WERI-Rb-1 (cell line): Measurements from ENCODE around the gene FRMPD2.

Experiments used
- DNase-seq: peaks from one replicate; pipeline ENCODE4 v3.0.0-alpha.2; 2020
- H3K27ac ChIP-seq: fragments of 250-450 bp; sonication (Bioruptor Pico); 2 replicates; pipeline ENCODE4 v1.5.1; 2020; ENCODE audit warnings: mild to moderate bottlenecking, moderate library complexity
- H3K27me3 ChIP-seq: fragments of 250-450 bp; sonication (Bioruptor Pico); 2 replicates; pipeline ENCODE4 v1.5.1; 2021; ENCODE audit warnings: mild to moderate bottlenecking, low read depth, moderate library complexity; ENCODE audit not compliant: insufficient read depth, severe bottlenecking
- H3K36me3 ChIP-seq: fragments of 250-450 bp; sonication (Bioruptor Pico); 2 replicates; pipeline ENCODE4 v1.5.1; 2020; ENCODE audit warnings: mild to moderate bottlenecking, moderate library complexity
- H3K4me3 ChIP-seq: 2 replicates; pipeline ENCODE4 v1.5.1; 2011; ENCODE audit warnings: low read depth, mild to moderate bottlenecking, control low read depth, low read length
- H3K9me3 ChIP-seq: fragments of 250-450 bp; sonication (Bioruptor Pico); 2 replicates; pipeline ENCODE4 v1.5.1; 2021; ENCODE audit warnings: mild to moderate bottlenecking, moderate library complexity; ENCODE audit not compliant: severe bottlenecking
- TF ChIP-seq, protein P1 (sequence below): IDR thresholded peaks from 2 replicates; pipeline ENCODE4 v1.5.1; 2011; ENCODE audit warnings: low read depth, mild to moderate bottlenecking, control low read depth, inconsistent platforms, low read length

The FRMPD2 gene

GRCh38 chr10:48239618-48240017 is 34.9 kb downstream of the FRMPD2 start:
- no peaks in the 10 kb centered on the region for H3K36me3 ChIP-seq
- H3K27me3 ChIP-seq: no peaks in the 10 kb centered on the region
- no peak overlapping the region for H3K27ac ChIP-seq
- no peaks in the 10 kb centered on the region for H3K9me3 ChIP-seq
- no peak overlapping the region for H3K4me3 ChIP-seq
- DNase-seq: no peak
- TF ChIP-seq, protein P1, sequence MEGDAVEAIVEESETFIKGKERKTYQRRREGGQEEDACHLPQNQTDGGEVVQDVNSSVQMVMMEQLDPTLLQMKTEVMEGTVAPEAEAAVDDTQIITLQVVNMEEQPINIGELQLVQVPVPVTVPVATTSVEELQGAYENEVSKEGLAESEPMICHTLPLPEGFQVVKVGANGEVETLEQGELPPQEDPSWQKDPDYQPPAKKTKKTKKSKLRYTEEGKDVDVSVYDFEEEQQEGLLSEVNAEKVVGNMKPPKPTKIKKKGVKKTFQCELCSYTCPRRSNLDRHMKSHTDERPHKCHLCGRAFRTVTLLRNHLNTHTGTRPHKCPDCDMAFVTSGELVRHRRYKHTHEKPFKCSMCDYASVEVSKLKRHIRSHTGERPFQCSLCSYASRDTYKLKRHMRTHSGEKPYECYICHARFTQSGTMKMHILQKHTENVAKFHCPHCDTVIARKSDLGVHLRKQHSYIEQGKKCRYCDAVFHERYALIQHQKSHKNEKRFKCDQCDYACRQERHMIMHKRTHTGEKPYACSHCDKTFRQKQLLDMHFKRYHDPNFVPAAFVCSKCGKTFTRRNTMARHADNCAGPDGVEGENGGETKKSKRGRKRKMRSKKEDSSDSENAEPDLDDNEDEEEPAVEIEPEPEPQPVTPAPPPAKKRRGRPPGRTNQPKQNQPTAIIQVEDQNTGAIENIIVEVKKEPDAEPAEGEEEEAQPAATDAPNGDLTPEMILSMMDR: no peak

- Histone ChIP-seq H3K27me3 (no peaks in the 10 kb centered on the region), H3K27ac (no peak overlapping the region), H3K9me3 (no peaks in the 10 kb centered on the region), H3K4me3 (no peak overlapping the region), H3K36me3 (no peaks in the 10 kb centered on the region)
- DNase-seq: no peak
- TF ChIP-seq, protein P1: no peak
Observed at GRCh38 chr10:48238826-48239520, 35.5 kb downstream of the FRMPD2 start.

DNA sequence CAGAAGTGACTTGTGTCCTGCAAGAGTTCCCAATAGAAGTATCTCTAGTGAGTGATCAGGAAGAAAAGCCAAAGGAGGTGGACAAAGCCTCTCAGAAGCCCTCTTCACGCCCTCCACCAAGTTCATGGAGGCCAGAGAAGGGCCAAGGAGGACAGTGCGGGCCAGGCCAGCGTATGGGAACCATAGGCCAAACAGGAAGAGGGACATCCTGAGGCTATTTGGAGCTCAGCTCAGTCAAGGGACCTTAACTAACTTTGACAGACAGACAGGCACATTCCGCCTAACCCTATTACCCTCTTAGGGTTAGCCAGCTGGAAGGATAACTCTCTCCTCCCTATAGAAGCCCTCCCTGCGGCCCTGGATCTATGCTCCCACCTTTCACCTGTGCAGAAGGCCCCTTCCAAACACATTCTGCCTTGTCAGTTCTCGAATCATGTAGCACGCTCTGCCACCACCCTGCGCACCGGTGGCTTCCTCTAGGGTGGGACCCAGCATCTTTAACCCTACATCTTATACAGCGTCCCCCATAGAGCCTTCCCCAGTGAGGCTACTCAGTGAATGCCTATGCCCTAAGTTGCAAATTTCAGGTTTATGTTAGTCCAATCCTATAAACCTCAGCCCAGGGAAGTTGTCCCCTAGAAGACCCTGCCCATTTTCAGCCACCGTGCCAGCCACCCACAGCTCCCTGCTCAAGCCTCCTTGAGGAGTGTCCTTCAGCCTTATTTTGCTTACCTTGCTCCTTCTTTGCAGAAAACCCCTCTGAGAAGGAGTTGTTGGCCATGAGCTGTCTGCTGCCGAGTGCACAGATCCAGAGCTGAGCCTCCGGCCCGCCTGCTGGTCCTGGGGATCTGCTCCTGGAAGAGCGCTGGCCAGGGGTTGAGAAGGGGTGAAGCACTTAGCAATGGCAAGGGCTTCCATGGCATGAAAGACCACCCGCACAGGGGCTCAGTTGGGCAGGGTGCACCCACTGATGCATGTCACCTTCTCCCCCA is 36.9 kb downstream of the FRMPD2 start:
- Histone ChIP-seq H3K9me3 (no peaks in the 10 kb centered on the region), H3K36me3 (no peaks in the 10 kb centered on the region), H3K27me3 (no peaks in the 10 kb centered on the region), H3K4me3 (no peak overlapping the region), H3K27ac (no peak overlapping the region)
- no peak for DNase-seq
- TF ChIP-seq, protein P1: no peak

DNA sequence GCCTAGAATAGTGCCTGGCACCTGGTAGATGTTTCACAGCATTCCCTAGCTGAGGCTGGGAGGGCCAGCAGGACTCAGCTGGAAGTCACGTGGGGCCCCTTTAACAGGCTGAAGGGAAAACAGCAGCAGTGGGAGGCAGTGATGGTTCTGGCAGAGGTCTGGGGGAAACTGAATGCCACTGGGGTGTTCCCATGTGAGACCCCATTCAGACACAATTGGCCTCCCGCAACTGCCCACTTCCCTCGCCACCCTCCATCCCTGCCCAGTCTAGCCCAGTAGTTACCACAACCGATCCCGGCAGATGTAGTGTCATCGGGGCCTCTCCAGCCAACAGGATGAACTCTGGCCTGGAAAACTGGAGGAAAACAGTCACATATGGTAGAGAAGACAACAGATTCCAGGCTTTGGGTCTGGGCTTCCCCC is 38.3 kb downstream of the FRMPD2 start:
- Histone ChIP-seq H3K9me3 (no peaks in the 10 kb centered on the region), H3K27ac (no peak overlapping the region), H3K27me3 (no peaks in the 10 kb centered on the region), H3K36me3 (no peaks in the 10 kb centered on the region), H3K4me3 (no peak overlapping the region)
- TF ChIP-seq, protein P1: no peak
- DNase-seq: no peak

DNA sequence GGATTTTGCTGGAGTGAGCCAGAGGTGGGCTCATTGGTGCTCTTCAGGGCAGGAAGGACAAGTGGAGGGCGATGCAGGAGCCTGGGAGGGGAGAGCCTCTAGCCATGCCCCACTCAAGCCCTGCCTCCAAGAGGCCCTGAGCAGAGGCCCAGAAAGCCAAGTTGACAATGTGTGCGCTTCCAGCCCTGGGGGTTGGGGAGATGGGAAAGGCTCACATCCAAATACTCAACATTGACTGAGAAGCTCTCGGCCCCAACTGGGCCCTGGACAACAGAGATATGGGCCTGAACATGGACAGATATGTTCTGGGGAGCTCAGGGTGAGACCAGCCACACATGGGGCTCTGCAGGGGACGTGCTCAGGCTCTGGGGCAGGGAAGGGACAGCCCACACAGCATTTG is 39.0 kb downstream of the FRMPD2 start:
- DNase-seq: no peak
- Histone ChIP-seq H3K4me3 (no peak overlapping the region), H3K27me3 (no peaks in the 10 kb centered on the region), H3K27ac (no peak overlapping the region), H3K9me3 (no peaks in the 10 kb centered on the region), H3K36me3 (no peaks in the 10 kb centered on the region)
- TF ChIP-seq, protein P1: no peak
